NCI-H1105 treated with DMSO at 0.1 percent for 48 hours (cell line): ENCODE data around the gene NNMT.
"Not testable (repeated sequence)": the region's sequence is repeated elsewhere in the genome, so short reads cannot be mapped to it uniquely, and the experiment has no call there.

ENCODE experiments used
- DNase-seq: peaks from one replicate; lab custom pipeline; 2025; lab: John Stamatoyannopoulos, UW

Gene NNMT

GRCh38 chr11:114310095-114310494, 13.9 kb downstream of the NNMT start:
- no peak for DNase-seq

GRCh38 chr11:114311946-114312345, 15.7 kb downstream of the NNMT start:
- no peak for DNase-seq

GRCh38 chr11:114314096-114314495, 17.9 kb downstream of the NNMT start:
- DNase-seq = no peak

GRCh38 chr11:114315749-114316368, 19.7 kb downstream of the NNMT start:
- DNase-seq = no peak

GRCh38 chr11:114316980-114317786, 21.0 kb downstream of the NNMT start:
- no peak for DNase-seq

GRCh38 chr11:114317787-114318137, 21.6 kb downstream of the NNMT start:
- DNase-seq = no peak

GRCh38 chr11:114318361-114318760, 22.2 kb downstream of the NNMT start:
- DNase-seq = peak; percentile 84

- no peak for DNase-seq
Measured at GRCh38 chr11:114319716-114320328, 23.6 kb downstream of the NNMT start.

GRCh38 chr11:114321621-114322257, 25.5 kb downstream of the NNMT start:
- no peak for DNase-seq

- DNase-seq = no peak
Measured at GRCh38 chr11:114322934-114323333, 26.7 kb downstream of the NNMT start.

GRCh38 chr11:114326151-114326550, 30.0 kb downstream of the NNMT start:
- no peak for DNase-seq

GRCh38 chr11:114326776-114327175, 30.6 kb downstream of the NNMT start:
- DNase-seq = no peak

GRCh38 chr11:114330373-114330772, 34.2 kb downstream of the NNMT start:
- DNase-seq = no peak

GRCh38 chr11:114340311-114341131, 44.3 kb downstream of the NNMT start:
- DNase-seq = peak; percentile 79

- not testable (repeated sequence) for DNase-seq
Measured at GRCh38 chr11:114341667-114342066, 45.5 kb downstream of the NNMT start.

GRCh38 chr11:114342476-114342875, 46.3 kb downstream of the NNMT start:
- no peak for DNase-seq

- no peak for DNase-seq
Measured at GRCh38 chr11:114343020-114343419, 46.8 kb downstream of the NNMT start.

- no peak for DNase-seq
Measured at GRCh38 chr11:114343493-114343892, 47.3 kb downstream of the NNMT start.

GRCh38 chr11:114344494-114344893, 48.3 kb downstream of the NNMT start:
- DNase-seq = no peak

GRCh38 chr11:114345575-114346222, 49.5 kb downstream of the NNMT start:
- DNase-seq = no peak

- DNase-seq = no peak
Measured at GRCh38 chr11:114346709-114347141, 50.5 kb downstream of the NNMT start.
